HepG2 (cell line): Measurements from ENCODE around the gene SMYD2. TPM values are rescaled to one million over a fixed set of nuclear protein-coding genes. Genes with fewer than 3 reads are reported as not detected.

Experiments used
- ATAC-seq: fragments of 200-7000 bp; cut with Tn5 transposase; 3 replicates; pipeline ENCODE4 v1.9.1; 2020; ENCODE audit warnings: mild to moderate bottlenecking, moderate library complexity
- BruUV-seq: library from RNA; stranded (reverse); fragments of 400-500 nt; replicated peaks from 2 replicates; lab custom pipeline; 2021; lab: Mats Ljungman, UMichigan
- CTCF ChIA-PET: fragments of 300-600 bp; formaldehyde crosslinking; extraction: SDS; loops from one replicate; lab custom pipeline; 2021; ENCODE audit warnings: low total read pairs, inconsistent platforms, low intra/inter-chr PET ratio; lab: Yijun Ruan, JAX
- POLR2A ChIA-PET: fragments of 350-600 bp; sonication (Branson Sonifier 250); formaldehyde crosslinking; loops from one replicate; lab custom pipeline; 2020; ENCODE audit warnings: antibody characterized with exemption, inconsistent platforms; lab: Yijun Ruan, JAX
- DNase-seq: peaks from one replicate; pipeline ENCODE4 v3.0.0-alpha.2; 2015; ENCODE audit warnings: low spot score
- FAIRE-seq: peaks from 3 replicates; lab custom pipeline; 2011; peaks lifted over from hg19 to GRCh38; lab: Jason Lieb, UNC
- H2AFZ ChIP-seq: one replicate; pipeline ENCODE4 v1.6.1; 2011; ENCODE audit warnings: low read length, inconsistent platforms
- H3K27ac ChIP-seq: fragments of 300-600 bp; 3 replicates; pipeline ENCODE4 v1.8.0; 2011; ENCODE audit warnings: mixed run types, mild to moderate bottlenecking, mixed read lengths, low read length, inconsistent platforms; ENCODE audit not compliant: insufficient read depth; ENCODE audit errors: extremely low read length
- H3K27me3 ChIP-seq, 2 experiments: fragments of 200-600 bp in 1 of 2; 2 replicates in 1 of 2; 3 replicates in 1 of 2; pipeline versions ENCODE4 v1.6.0 to v1.8.0; 2011; ENCODE audit warnings: low read length in 2 of 2, mild to moderate bottlenecking in 2 of 2, moderate library complexity in 2 of 2, inconsistent platforms in 1 of 2; ENCODE audit not compliant: insufficient read depth in 2 of 2, control insufficient read depth in 1 of 2
- H3K36me3 ChIP-seq, 2 experiments: fragments of 200-600 bp in 1 of 2; replicated peaks in 1 of 2; 2 replicates in 1 of 2; 3 replicates in 1 of 2; pipeline versions ENCODE4 v1.5.1 to v1.8.0; 2011; ENCODE audit warnings: low read length in 2 of 2, inconsistent platforms in 1 of 2; ENCODE audit not compliant: insufficient read depth in 2 of 2, control insufficient read depth in 1 of 2
- H3K4me1 ChIP-seq: 2 replicates; pipeline ENCODE4 v1.5.1; 2012; ENCODE audit warnings: low read length, inconsistent platforms; ENCODE audit not compliant: insufficient read depth
- H3K4me2 ChIP-seq: 2 replicates; pipeline ENCODE4 v1.6.0; 2011; ENCODE audit warnings: low read depth, low read length, inconsistent platforms
- H3K4me3 ChIP-seq, 3 experiments: fragments of 200-600 bp in 1 of 3; sonication (generic), shearing (Covaris generic) in 1 of 3; replicated peaks in 1 of 3; 2 replicates each; pipeline ENCODE4 v1.5.1; 2011 to 2016; ENCODE audit warnings: low read length in 3 of 3, inconsistent platforms in 2 of 3, low read depth in 2 of 3, mild to moderate bottlenecking in 2 of 3, control low read depth in 1 of 3, mixed read lengths in 1 of 3; ENCODE audit not compliant: insufficient read depth in 1 of 3
- H3K79me2 ChIP-seq: one replicate; pipeline ENCODE4 v1.6.1; 2011; ENCODE audit warnings: low read length, inconsistent platforms; ENCODE audit not compliant: insufficient read depth
- H3K9ac ChIP-seq: 2 replicates; pipeline ENCODE4 v1.6.0; 2011; ENCODE audit warnings: mild to moderate bottlenecking, low read depth, low read length, inconsistent platforms; ENCODE audit not compliant: insufficient read depth
- H3K9me3 ChIP-seq: 2 replicates; pipeline ENCODE4 v1.5.1; 2012; ENCODE audit warnings: mild to moderate bottlenecking, low read length
- H4K20me1 ChIP-seq: 2 replicates; pipeline ENCODE4 v1.6.0; 2011; ENCODE audit warnings: inconsistent platforms, mild to moderate bottlenecking, low read length, moderate library complexity; ENCODE audit not compliant: insufficient read depth
- ATF3 ChIP-seq: sonication (generic); formaldehyde crosslinking; IDR thresholded peaks from 2 replicates; pipeline ENCODE4 v1.4.0; 2020; ENCODE audit warnings: missing genetic modification reagents
- ATF5 ChIP-seq: sonication (generic); formaldehyde crosslinking; IDR thresholded peaks from 2 replicates; pipeline ENCODE4 v1.4.0; 2020; ENCODE audit warnings: mild to moderate bottlenecking, low read depth, missing genetic modification reagents
- BCLAF1 ChIP-seq: fragments of 450-650 bp; IDR thresholded peaks from 2 replicates; pipeline ENCODE4 v1.6.1; 2017; ENCODE audit warnings: mild to moderate bottlenecking
- DMAP1 ChIP-seq: IDR thresholded peaks from 2 replicates; pipeline ENCODE4 v1.6.1; 2016
- E2F5 ChIP-seq: sonication (generic); formaldehyde crosslinking; conservative IDR thresholded peaks from 2 replicates; pipeline ENCODE4 v1.4.0; 2020; ENCODE audit warnings: missing genetic modification reagents
- HOXA3 ChIP-seq: sonication (generic); formaldehyde crosslinking; IDR thresholded peaks from 2 replicates; pipeline ENCODE4 v1.5.0; 2020; ENCODE audit warnings: missing genetic modification reagents
- MBNL3 ChIP-seq: fragments of 250-450 bp; sonication (Bioruptor Pico); conservative IDR thresholded peaks from 2 replicates; pipeline ENCODE4 v1.8.0; 2022; ENCODE audit warnings: mild to moderate bottlenecking, inconsistent platforms
- MED13 ChIP-seq: sonication (generic); formaldehyde crosslinking; IDR thresholded peaks from 2 replicates; pipeline ENCODE4 v1.5.0; 2020; ENCODE audit warnings: missing genetic modification reagents
- NR2C2 ChIP-seq: sonication (generic); formaldehyde crosslinking; IDR thresholded peaks from 2 replicates; pipeline ENCODE4 v1.4.0; 2020; ENCODE audit warnings: missing genetic modification reagents, mild to moderate bottlenecking, moderate library complexity, borderline replicate concordance
- PRDM15 ChIP-seq: sonication (generic); formaldehyde crosslinking; IDR thresholded peaks from 2 replicates; pipeline ENCODE4 v1.4.0; 2020; ENCODE audit warnings: missing genetic modification reagents
- TSC22D2 ChIP-seq: sonication (generic); formaldehyde crosslinking; IDR thresholded peaks from 2 replicates; pipeline ENCODE4 v1.5.1; 2020; ENCODE audit warnings: missing genetic modification reagents, mild to moderate bottlenecking, borderline replicate concordance
- ZFP1 ChIP-seq: IDR thresholded peaks from 2 replicates; pipeline ENCODE4 v1.6.1; 2016
- ZKSCAN8 ChIP-seq: IDR thresholded peaks from 2 replicates; pipeline ENCODE4 v1.6.1; 2016; ENCODE audit warnings: borderline replicate concordance, missing genetic modification reagents, missing compliant biosample characterization
- ZNF24 ChIP-seq: fragments of 450-650 bp; IDR thresholded peaks from 2 replicates; pipeline ENCODE4 v1.6.1; 2017; ENCODE audit warnings: antibody characterized with exemption, mild to moderate bottlenecking
- ZNF720 ChIP-seq: sonication (generic); formaldehyde crosslinking; IDR thresholded peaks from 2 replicates; pipeline ENCODE4 v1.4.0; 2020; ENCODE audit warnings: missing genetic modification reagents
- ZNF891 ChIP-seq: sonication (generic); formaldehyde crosslinking; IDR thresholded peaks from 2 replicates; pipeline ENCODE4 v1.5.0; 2020; ENCODE audit warnings: mild to moderate bottlenecking, missing genetic modification reagents
- WGBS: methylation state at CpG from one replicate; pipeline ENCODE4 v1.1.6; 2017; ENCODE audit warnings: low lambda C conversion rate; 5-methylcytosine and 5-hydroxymethylcytosine counted together
- in situ Hi-C: cut with HindIII; loops from 2 replicates; pipeline ENCODE4 v1.10.0; 2017; ENCODE audit warnings: low pct_unique_long_range_greater_than_20kb; ENCODE audit not compliant: extremely low pct_ligation_motif_present
- intact Hi-C: fragments of 100-400 bp; cut with micrococcal nuclease; formaldehyde crosslinking; loops from one replicate; pipeline ENCODE4 v1.10.0; 2022; ENCODE audit not compliant: unreplicated experiment
- polyA plus RNA-seq, 8 experiments: library from polyadenylated mRNA; depleted of rRNA in 3 of 8; stranded (reverse) in 7 of 8; unstranded in 1 of 8; fragments of >200 nt; fragmentation: Illumina TruSeq in 4 of 8; extraction: Trizol in 4 of 8; gene quantifications; 2 replicates each; pipeline versions ENCODE4 v1.2.1 to v1.2.3, GENCODE V29; 2011 to 2016; ENCODE audit warnings: low read depth in 4 of 8, missing spikeins in 1 of 8, mixed read lengths in 1 of 8; ENCODE audit not compliant: insufficient read depth in 1 of 8
- total RNA-seq, 5 experiments: library from RNA; depleted of rRNA; stranded (reverse); fragments of >200 nt; fragmentation: Illumina TruSeq; extraction: Trizol; gene quantifications; 2 replicates each; pipeline ENCODE4 v1.2.3, GENCODE V29; 2016; ENCODE audit warnings: low read depth in 1 of 5

Gene SMYD2
- total and polyA plus RNA-seq, 2 of the 13 experiments (the other 11 are each of a cell fraction or from before 2014, with no cell fraction given), result 72.7 to 139 TPM

GRCh38 chr1:214338212-214338611, 57.3 kb downstream of the SMYD2 start (continued):
- TF ChIP-seq HOXA3 (CRISPR knock-in tag), result no peak
- no peak for TF ChIP-seq E2F5 (CRISPR knock-in tag)
- no peak for TF ChIP-seq ATF5
- no peak for TF ChIP-seq TSC22D2
- TF ChIP-seq ZFP1, result no peak
- no peak for TF ChIP-seq ZKSCAN8 (CRISPR knock-in tag)
- no peak for TF ChIP-seq ZNF24
- TF ChIP-seq ZNF720 (CRISPR knock-in tag), result no peak
- TF ChIP-seq DMAP1 (CRISPR knock-in tag), result no peak
- TF ChIP-seq ATF3 (CRISPR knock-in tag), result no peak
- no peak for TF ChIP-seq ZNF891 (CRISPR knock-in tag)
- no peak for TF ChIP-seq MED13
- TF ChIP-seq NR2C2 (CRISPR knock-in tag), result no peak

GRCh38 chr1:214341459-214341858, 60.5 kb downstream of the SMYD2 start:
- Histone ChIP-seq H4K20me1 (no peaks in the 10 kb centered on the region), H3K9ac (no peak overlapping the region), H2AFZ (no peak overlapping the region), H3K4me2 (no peak overlapping the region), H3K27ac (no peak overlapping the region), H3K27me3 (no peaks in the 10 kb centered on the region), H3K36me3 (peaks cover 3 to 23% of the 10 kb centered on the region in 2 experiments), H3K4me3 (no peak overlapping the region), H3K4me1 (no peaks in the 10 kb centered on the region; the same call in 1 of the 2 replicates), H3K9me3 (peaks cover 19% of the 10 kb centered on the region), H3K79me2 (no peaks in the 10 kb centered on the region)
- DNase-seq (no peak), ATAC-seq (no peak), FAIRE-seq (no peak)
- WGBS, result 97% methylated on average over 3 of the region's 3 CpGs
- POLR2A ChIA-PET, result no interaction called here
- BruUV-seq, result no TSS peak
- CTCF ChIA-PET, result no interaction called here
- in situ Hi-C loops (no loop called here), intact Hi-C loops (no loop called here)
- TF ChIP-seq BCLAF1 (no peak), PRDM15 (CRISPR knock-in tag) (peak; percentile 66), MBNL3 (CRISPR knock-in tag) (no peak)
